ENCODE data around the gene NRG4.

- TF ChIP-seq REST (IDR thresholded peaks at IDR 0.05; ENCODE audit: insufficient read depth in 1 of 2, low read depth in 2 of 2, low read length in 1 of 2): no peak
- no peak for TF ChIP-seq CTCF (IDR thresholded peaks at IDR 0.05)
- no peak for TF ChIP-seq POLR2AphosphoS5 (IDR thresholded peaks at IDR 0.05; ENCODE audit: low read depth, low read length)
- TF ChIP-seq SIN3A (IDR thresholded peaks at IDR 0.05; ENCODE audit: borderline replicate concordance, insufficient read depth, low read depth, low read length): no peak
Observed at GRCh38 chr15:76059320-76060117, 47.3 kb upstream of the NRG4 start, which contains the start of gene TMEM266.
